Measurements from ENCODE around the gene HOOK2. TPM values are rescaled to one million over a fixed set of nuclear protein-coding genes. Genes with fewer than 3 reads are reported as not detected.

HOOK2 gene
- total and polyA plus RNA-seq, 2 of the 13 experiments (the other 11 are each of a cell fraction or from before 2014, with no cell fraction given) = 9.2 to 12.9 TPM

GRCh38 chr19:12723641-12724426 lies 51.5 kb downstream of the HOOK2 start, which contains the start of gene TNPO2 (continued):
- TF ChIP-seq SETDB1 (CRISPR knock-in tag; IDR thresholded peaks at IDR 0.05; ENCODE audit: borderline replicate concordance) = no peak
- TF ChIP-seq HIVEP1 (CRISPR knock-in tag; IDR thresholded peaks at IDR 0.05) = 0 out of 2 replicates have a peak, but pooled peaks have one; percentile 75
- TF ChIP-seq ZMYM4 (CRISPR knock-in tag; IDR thresholded peaks at IDR 0.05) = 0 out of 2 replicates have a peak, but pooled peaks have one; percentile 7
- no peak for TF ChIP-seq EEA1 (CRISPR knock-in tag; IDR thresholded peaks at IDR 0.05; ENCODE audit: borderline replicate concordance)
- TF ChIP-seq BRD4 (CRISPR knock-in tag; IDR thresholded peaks at IDR 0.05) = no peak
- no peak for TF ChIP-seq CREB1 (IDR thresholded peaks at IDR 0.05)
- TF ChIP-seq CREB1 (CRISPR knock-in tag; IDR thresholded peaks at IDR 0.05) = peak; percentile 47
- peak; percentile 42; the same call in 1 of the 2 replicates for TF ChIP-seq ELF1 (CRISPR knock-in tag; IDR thresholded peaks at IDR 0.05)
- TF ChIP-seq DNMT3B (CRISPR knock-in tag; conservative IDR thresholded peaks at IDR 0.05) = 0 out of 2 replicates have a peak, but pooled peaks have one; percentile 45
- peak; percentile 46; the same call in 1 of the 2 replicates for TF ChIP-seq PATZ1 (CRISPR knock-in tag; IDR thresholded peaks at IDR 0.05)
- no peak for TF ChIP-seq ZNF101 (CRISPR knock-in tag; IDR thresholded peaks at IDR 0.05; ENCODE audit: borderline replicate concordance, low read depth)
- TF ChIP-seq ZNF160 (CRISPR knock-in tag; IDR thresholded peaks at IDR 0.05) = no peak
- no peak for TF ChIP-seq ZNF878 (CRISPR knock-in tag; IDR thresholded peaks at IDR 0.05)
- no peak; the same call in 1 of the 2 replicates for TF ChIP-seq ZNF256 (CRISPR knock-in tag; conservative IDR thresholded peaks at IDR 0.05)
- TF ChIP-seq DNMT1 (CRISPR knock-in tag; IDR thresholded peaks at IDR 0.05) = no peak
- peak; percentile 8; the same call in 1 of the 2 replicates for TF ChIP-seq ZNF362 (CRISPR knock-in tag; IDR thresholded peaks at IDR 0.05; ENCODE audit: borderline replicate concordance)
- 0 out of 2 replicates have a peak, but pooled peaks have one; percentile 53 for TF ChIP-seq RFXANK (CRISPR knock-in tag; IDR thresholded peaks at IDR 0.05)
- 0 out of 2 replicates have a peak, but pooled peaks have one; percentile 40 for TF ChIP-seq ZBTB20 (CRISPR knock-in tag; IDR thresholded peaks at IDR 0.05; ENCODE audit: borderline replicate concordance, low read depth)
- TF ChIP-seq ZNF607 (CRISPR knock-in tag; IDR thresholded peaks at IDR 0.05; ENCODE audit: borderline replicate concordance) = peak; percentile 35; the same call in 1 of the 2 replicates
- TF ChIP-seq ZNF782 (CRISPR knock-in tag; IDR thresholded peaks at IDR 0.05; ENCODE audit: borderline replicate concordance) = no peak
- no peak for TF ChIP-seq SP1 (IDR thresholded peaks at IDR 0.05)
- no peak for TF ChIP-seq SP1 (CRISPR knock-in tag; IDR thresholded peaks at IDR 0.05)
- TF ChIP-seq ZSCAN5A (CRISPR knock-in tag; IDR thresholded peaks at IDR 0.05; ENCODE audit: borderline replicate concordance) = no peak
- peak; percentile 87 for TF ChIP-seq POLR2G (IDR thresholded peaks at IDR 0.05; ENCODE audit: low read depth, low read length)
- TF ChIP-seq PHF8 (CRISPR knock-in tag; IDR thresholded peaks at IDR 0.05) = peak; percentile 76
- TF ChIP-seq ZNF777 (CRISPR knock-in tag; IDR thresholded peaks at IDR 0.05) = no peak
- no peak for TF ChIP-seq KDM1A (CRISPR knock-in tag; IDR thresholded peaks at IDR 0.05)
- 0 out of 2 replicates have a peak, but pooled peaks have one; percentile 17 for TF ChIP-seq ZNF263 (CRISPR knock-in tag; IDR thresholded peaks at IDR 0.05)
- peak; percentile 72 to 75 for TF ChIP-seq POLR2A (IDR thresholded peaks at IDR 0.05; ENCODE audit: insufficient read depth in 1 of 2, low read depth in 2 of 2, low read length in 2 of 2)

Data from HepG2 (cell line).